A673 (cell line): ENCODE measurements around the gene CGB1.

Experiments used
- CTCF ChIP-seq: fragments of 300-800, 200-600 bp; sonication (generic); conservative IDR thresholded peaks from 2 replicates; pipeline ENCODE4 v1.5.1; 2017; ENCODE audit warnings: low read depth, mild to moderate bottlenecking, antibody characterized with exemption, low read length, moderate library complexity, mixed read lengths
- EZH2 ChIP-seq: fragments of 200-600 bp; sonication (generic); IDR thresholded peaks from 2 replicates; pipeline ENCODE4 v1.6.1; 2017; ENCODE audit warnings: borderline replicate concordance, low read depth, mild to moderate bottlenecking, mixed read lengths, antibody characterized with exemption, low read length; ENCODE audit not compliant: poor library complexity, severe bottlenecking

- TF ChIP-seq CTCF (no peak), EZH2 (no peak)
Measured at GRCh38 chr19:49065905-49066512, 29.3 kb upstream of the CGB1 start.
